Panc1 (cell line): ENCODE data around the gene GSTK1.

Source experiments
- POLR2AphosphoS5 ChIP-seq: IDR thresholded peaks from 2 replicates; pipeline ENCODE4 v1.6.1; 2012; ENCODE audit warnings: mild to moderate bottlenecking, low read depth, low read length, moderate library complexity
- TF ChIP-seq, protein P1 (sequence below): fragments of 450-650 bp; IDR thresholded peaks from 2 replicates; pipeline ENCODE4 v1.5.1; 2017; ENCODE audit warnings: mild to moderate bottlenecking

DNA sequence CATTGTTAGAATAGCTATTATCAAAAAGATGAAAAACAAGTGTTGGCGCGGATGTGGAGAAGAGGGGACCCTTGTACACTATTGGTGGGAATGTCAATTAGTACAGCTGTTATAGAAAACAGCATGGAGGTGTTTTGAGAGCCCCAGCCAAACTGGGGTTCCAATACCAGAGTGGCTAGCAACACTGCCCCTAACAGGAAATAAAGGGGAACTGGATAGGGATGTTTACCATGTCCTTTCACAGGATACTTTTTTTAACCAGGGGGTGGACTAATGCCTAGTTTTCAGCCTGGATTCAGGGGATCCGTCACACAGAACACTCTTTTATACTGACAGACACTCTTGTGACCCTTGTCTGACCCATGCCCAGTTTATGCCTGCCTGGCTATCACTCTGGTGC is 6.9 kb upstream of the GSTK1 start:
- TF ChIP-seq, protein P1, sequence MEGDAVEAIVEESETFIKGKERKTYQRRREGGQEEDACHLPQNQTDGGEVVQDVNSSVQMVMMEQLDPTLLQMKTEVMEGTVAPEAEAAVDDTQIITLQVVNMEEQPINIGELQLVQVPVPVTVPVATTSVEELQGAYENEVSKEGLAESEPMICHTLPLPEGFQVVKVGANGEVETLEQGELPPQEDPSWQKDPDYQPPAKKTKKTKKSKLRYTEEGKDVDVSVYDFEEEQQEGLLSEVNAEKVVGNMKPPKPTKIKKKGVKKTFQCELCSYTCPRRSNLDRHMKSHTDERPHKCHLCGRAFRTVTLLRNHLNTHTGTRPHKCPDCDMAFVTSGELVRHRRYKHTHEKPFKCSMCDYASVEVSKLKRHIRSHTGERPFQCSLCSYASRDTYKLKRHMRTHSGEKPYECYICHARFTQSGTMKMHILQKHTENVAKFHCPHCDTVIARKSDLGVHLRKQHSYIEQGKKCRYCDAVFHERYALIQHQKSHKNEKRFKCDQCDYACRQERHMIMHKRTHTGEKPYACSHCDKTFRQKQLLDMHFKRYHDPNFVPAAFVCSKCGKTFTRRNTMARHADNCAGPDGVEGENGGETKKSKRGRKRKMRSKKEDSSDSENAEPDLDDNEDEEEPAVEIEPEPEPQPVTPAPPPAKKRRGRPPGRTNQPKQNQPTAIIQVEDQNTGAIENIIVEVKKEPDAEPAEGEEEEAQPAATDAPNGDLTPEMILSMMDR = no peak
- TF ChIP-seq POLR2AphosphoS5 = no peak
